Urinary bladder (tissue), 4 donors: Measurements from ENCODE around the gene STX19. TPM values are rescaled to one million over a fixed set of nuclear protein-coding genes. Genes with fewer than 3 reads are reported as not detected.
"Not testable (repeated sequence)": the region's sequence is repeated elsewhere in the genome, so short reads cannot be mapped to it uniquely, and the experiment has no call there.

Experiments used
- DNase-seq: peaks from one replicate; pipeline ENCODE4 v3.0.0-alpha.2; 2015; ENCODE audit errors: extremely low spot score
- H3K27ac ChIP-seq: one replicate; pipeline ENCODE4 v1.5.1; 2013; ENCODE audit warnings: low read depth, mild to moderate bottlenecking, moderate library complexity
- H3K36me3 ChIP-seq: one replicate; pipeline ENCODE4 v1.6.1; 2013; ENCODE audit warnings: mild to moderate bottlenecking, moderate library complexity; ENCODE audit not compliant: insufficient read depth
- H3K4me1 ChIP-seq: one replicate; pipeline ENCODE4 v1.6.1; 2013; ENCODE audit warnings: mild to moderate bottlenecking, moderate library complexity; ENCODE audit not compliant: insufficient read depth
- H3K4me3 ChIP-seq: one replicate; pipeline ENCODE4 v1.5.1; 2013; ENCODE audit warnings: low read depth, low read length
- WGBS: extraction: QIAGEN DNeasy Blood & Tissue Kit; methylation state at CpG from one replicate; pipeline ENCODE4 v1.1.7; 2013; 5-methylcytosine and 5-hydroxymethylcytosine counted together
- polyA plus RNA-seq: library from polyadenylated mRNA; stranded (reverse); fragments of 200-250 nt; gene quantifications from one replicate; pipeline ENCODE4 v1.2.3, GENCODE V29; 2013
- small RNA-seq: library from RNA; depleted of rRNA; stranded (forward); fragments of <200 nt; gene quantifications from one replicate; pipeline ENCODE3, GENCODE V24; 2014
- total RNA-seq: library from RNA; depleted of rRNA; stranded (reverse); fragments of >200 nt; gene quantifications from one replicate; pipeline ENCODE4 v1.2.3, GENCODE V29; 2014
- donor health status: healthy with polysubstance abuse.
- donor health status: healthy.

The STX19 gene
- total and polyA plus RNA-seq, 2 donors = 0.14 to 0.48 TPM

GRCh38 chr3:93979850-93980676 is 48.3 kb downstream of the STX19 start, which contains the start of gene ARL13B:
Gene ARL13B (plus strand): TSS chr3:93980155. CDS start chr3:93980424, 269 bp downstream.
- under 1% methylated on average over 66 of the region's 66 CpGs for WGBS
- Histone ChIP-seq H3K27ac (peak within 1 kb of the TSS; percentile 77), H3K4me1 (no peaks in the 10 kb centered on the region), H3K4me3 (peak within 1 kb of the TSS; percentile 70), H3K36me3 (no peaks in the 10 kb centered on the region)
- DNase-seq = peak; percentile 98

- H3K36me3 ChIP-seq = no peaks in the 10 kb centered on the region
- H3K4me1 ChIP-seq = no peaks in the 10 kb centered on the region
- WGBS = under 1% methylated on average over 53 of the region's 53 CpGs
- H3K27ac ChIP-seq = peak within 1 kb of the TSS; percentile 70
- DNase-seq = peak; percentile 76
- peak within 1 kb of the TSS; percentile 36 for H3K4me3 ChIP-seq
Measured at GRCh38 chr3:93973131-93974126, 55.0 kb downstream of the STX19 start, which contains the start of gene PROS1. Gene PROS1 (minus strand): TSS chr3:93973896. CDS start chr3:93973749, 147 bp downstream.

- H3K4me1 ChIP-seq = no peaks in the 10 kb centered on the region
- H3K27ac ChIP-seq = no peak overlapping the region
- no peak overlapping the region for H3K4me3 ChIP-seq
- no peak for DNase-seq
- H3K36me3 ChIP-seq = no peaks in the 10 kb centered on the region
- WGBS = 93% methylated on average over 1 of the region's 1 CpG
Measured at GRCh38 chr3:93969997-93970396, 58.4 kb downstream of the STX19 start.

- no peak overlapping the region for H3K27ac ChIP-seq
- DNase-seq = no peak
- no peaks in the 10 kb centered on the region for H3K4me1 ChIP-seq
- 77% methylated on average over 3 of the region's 3 CpGs for WGBS
- no peaks in the 10 kb centered on the region for H3K36me3 ChIP-seq
- H3K4me3 ChIP-seq = no peak overlapping the region
Measured at GRCh38 chr3:93969443-93969842, 59.0 kb downstream of the STX19 start.

- WGBS = 95% methylated on average over 19 of the region's 19 CpGs
- DNase-seq = not testable (repeated sequence)
Measured at GRCh38 chr3:93965106-93965505, 63.3 kb downstream of the STX19 start.

More at GRCh38 chr3:93965106-93965505, 63.3 kb downstream of the STX19 start:
- H3K27ac ChIP-seq, H3K4me3 ChIP-seq, H3K36me3 ChIP-seq, H3K4me1 ChIP-seq: not testable (repeated sequence)

Small RNA genes lying within 50 kb of the gene (small RNA-seq; reads per million reads assigned to genes)
- not detected for gene RF00019
- gene RNU6-511P = not detected

Other genes with a start within 250 kb of the STX19 start
- 49.2 TPM for gene PROS1, start 54.7 kb downstream of the STX19 start, total RNA-seq
- 43.6 TPM for gene PROS1, start 54.7 kb downstream of the STX19 start, polyA plus RNA-seq
- gene ARL13B, start 48.4 kb downstream of the STX19 start, total RNA-seq = 18.0 TPM
- 9.6 TPM for gene ARL13B, start 48.4 kb downstream of the STX19 start, polyA plus RNA-seq
- gene DHFR2, start 34.3 kb upstream of the STX19 start, total RNA-seq = 9.5 TPM
- gene DHFR2, start 34.3 kb upstream of the STX19 start, polyA plus RNA-seq = 8.0 TPM
- 41.4 TPM for gene NSUN3, start 34.5 kb upstream of the STX19 start, total RNA-seq
- gene NSUN3, start 34.5 kb upstream of the STX19 start, polyA plus RNA-seq = 7.1 TPM